RWPE2 (cell line): ENCODE data around the gene INAVA.

ENCODE experiments used
- ATAC-seq: fragments of 200-7000 bp; cut with Tn5 transposase; 3 replicates; pipeline ENCODE4 v1.9.1; 2021; ENCODE audit warnings: low read depth
- DNase-seq: peaks from one replicate; pipeline ENCODE4 v3.0.0-alpha.2; 2020; ENCODE audit warnings: low spot score
- H3K27ac ChIP-seq: fragments of 450-650 bp; 2 replicates; pipeline ENCODE4 v1.5.1; 2017; ENCODE audit warnings: mild to moderate bottlenecking; ENCODE audit not compliant: poor library complexity, severe bottlenecking
- H3K27me3 ChIP-seq: fragments of 250-450 bp; sonication (Bioruptor Pico); 2 replicates; pipeline ENCODE4 v1.5.1; 2021; ENCODE audit warnings: mild to moderate bottlenecking, moderate library complexity; ENCODE audit not compliant: insufficient read depth, poor library complexity, severe bottlenecking
- H3K36me3 ChIP-seq: fragments of 250-450 bp; sonication (Bioruptor Pico); 2 replicates; pipeline ENCODE4 v1.5.1; 2020; ENCODE audit warnings: low read depth, mild to moderate bottlenecking, moderate library complexity
- H3K4me1 ChIP-seq: fragments of 250-450 bp; sonication (Bioruptor Pico); 2 replicates; pipeline ENCODE4 v1.5.1; 2021; ENCODE audit warnings: mild to moderate bottlenecking, moderate library complexity; ENCODE audit not compliant: insufficient read depth, poor library complexity, severe bottlenecking
- H3K4me3 ChIP-seq: fragments of 250-450 bp; sonication (Bioruptor Pico); 2 replicates; pipeline ENCODE4 v1.5.1; 2021; ENCODE audit warnings: mild to moderate bottlenecking, moderate library complexity; ENCODE audit not compliant: severe bottlenecking
- H3K9me3 ChIP-seq: fragments of 250-450 bp; sonication (Bioruptor Pico); 2 replicates; pipeline ENCODE4 v1.5.1; 2021; ENCODE audit warnings: mild to moderate bottlenecking, moderate library complexity; ENCODE audit not compliant: severe bottlenecking
- TF ChIP-seq, protein P1 (sequence below): fragments of 450-650 bp; IDR thresholded peaks from one replicate; pipeline ENCODE4 v1.5.1; 2017; ENCODE audit warnings: mild to moderate bottlenecking, moderate library complexity; ENCODE audit not compliant: poor library complexity, severe bottlenecking

The INAVA gene

DNA sequence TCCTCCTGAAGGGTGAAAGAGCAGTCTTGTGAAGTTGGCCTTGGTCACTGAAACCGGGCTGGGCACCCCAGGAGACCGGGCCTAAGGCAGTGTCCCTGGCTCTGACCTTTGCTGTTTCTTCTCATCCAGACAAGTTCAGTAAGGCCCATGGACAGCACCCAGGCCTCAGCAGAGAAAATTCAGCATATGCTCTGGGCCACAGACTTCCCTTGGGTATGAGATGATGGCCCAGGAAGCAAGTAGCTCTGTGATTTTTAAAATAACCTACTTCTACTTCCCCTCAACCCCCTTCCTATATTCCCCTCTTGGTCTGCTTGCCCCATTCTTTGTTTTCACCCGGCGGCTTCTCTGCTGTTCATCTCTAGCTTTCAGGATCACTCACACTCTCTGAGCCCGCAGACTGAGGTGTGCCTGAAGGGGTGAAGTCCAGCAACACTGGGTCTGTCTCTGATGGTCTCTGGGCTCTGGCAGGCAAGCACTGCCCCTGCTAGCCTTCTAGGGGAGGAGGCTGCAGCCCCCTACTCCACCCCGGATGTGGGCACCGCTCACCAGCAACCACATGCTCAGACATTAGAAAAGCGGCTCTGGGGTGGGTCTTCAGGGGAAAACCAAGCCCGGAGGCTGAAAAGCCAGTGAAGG, 24.8 kb upstream of the INAVA start:
- Histone ChIP-seq H3K27me3 (peaks cover 6% of the 10 kb centered on the region), H3K36me3 (no peaks in the 10 kb centered on the region; the same call in 1 of the 2 replicates), H3K9me3 (no peaks in the 10 kb centered on the region), H3K4me3 (no peak overlapping the region), H3K27ac (no peak overlapping the region), H3K4me1 (no peaks in the 10 kb centered on the region)
- ATAC-seq (peak; percentile 13; the same call in 2 of the 3 replicates), DNase-seq (no peak)
- TF ChIP-seq, protein P1, sequence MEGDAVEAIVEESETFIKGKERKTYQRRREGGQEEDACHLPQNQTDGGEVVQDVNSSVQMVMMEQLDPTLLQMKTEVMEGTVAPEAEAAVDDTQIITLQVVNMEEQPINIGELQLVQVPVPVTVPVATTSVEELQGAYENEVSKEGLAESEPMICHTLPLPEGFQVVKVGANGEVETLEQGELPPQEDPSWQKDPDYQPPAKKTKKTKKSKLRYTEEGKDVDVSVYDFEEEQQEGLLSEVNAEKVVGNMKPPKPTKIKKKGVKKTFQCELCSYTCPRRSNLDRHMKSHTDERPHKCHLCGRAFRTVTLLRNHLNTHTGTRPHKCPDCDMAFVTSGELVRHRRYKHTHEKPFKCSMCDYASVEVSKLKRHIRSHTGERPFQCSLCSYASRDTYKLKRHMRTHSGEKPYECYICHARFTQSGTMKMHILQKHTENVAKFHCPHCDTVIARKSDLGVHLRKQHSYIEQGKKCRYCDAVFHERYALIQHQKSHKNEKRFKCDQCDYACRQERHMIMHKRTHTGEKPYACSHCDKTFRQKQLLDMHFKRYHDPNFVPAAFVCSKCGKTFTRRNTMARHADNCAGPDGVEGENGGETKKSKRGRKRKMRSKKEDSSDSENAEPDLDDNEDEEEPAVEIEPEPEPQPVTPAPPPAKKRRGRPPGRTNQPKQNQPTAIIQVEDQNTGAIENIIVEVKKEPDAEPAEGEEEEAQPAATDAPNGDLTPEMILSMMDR = no peak

DNA sequence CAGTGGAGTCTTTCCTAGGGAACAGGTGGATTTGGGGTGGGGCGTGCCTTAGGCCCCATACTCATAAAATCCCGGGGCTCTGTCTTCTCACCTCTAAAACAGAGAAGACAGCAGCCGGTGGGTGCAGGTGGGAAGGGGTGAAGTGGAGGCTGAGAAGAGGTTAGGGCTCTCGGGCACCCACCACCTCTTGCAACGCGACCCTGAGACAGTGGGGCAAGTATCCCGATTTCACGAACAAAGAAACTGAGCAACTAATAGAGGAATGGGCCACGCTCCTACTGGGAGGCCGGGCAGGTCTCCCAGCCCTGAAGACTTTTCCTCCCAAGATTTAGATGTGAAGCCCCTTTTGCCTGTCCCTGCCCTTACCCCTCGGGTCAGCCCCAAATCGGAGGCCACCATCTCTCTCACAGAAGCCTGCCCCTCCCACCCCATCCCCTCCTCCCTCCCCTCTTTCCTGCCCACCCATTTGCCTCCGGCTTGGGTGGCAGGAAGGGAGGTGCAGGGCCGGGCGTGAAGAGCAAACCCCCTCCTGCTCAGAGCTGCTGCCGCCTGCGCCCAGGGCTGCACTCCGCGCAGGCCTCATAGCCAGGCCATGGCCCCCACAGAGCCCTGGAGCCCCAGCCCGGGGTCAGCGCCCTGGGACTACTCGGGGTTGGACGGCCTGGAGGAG, 22.1 kb upstream of the INAVA start, which contains the start of gene GPR25:
Gene GPR25 (plus strand): TSS at position 536 of the 670 bp plus-strand sequence. CDS start 57 bp downstream, at position 593.
- no peaks in the 10 kb centered on the region for H3K36me3 ChIP-seq
- ATAC-seq (no peak; the same call in 2 of the 3 replicates), DNase-seq (no peak)
- no peaks in the 10 kb centered on the region for H3K4me1 ChIP-seq
- TF ChIP-seq, protein P1 = no peak
- H3K9me3 ChIP-seq = no peaks in the 10 kb centered on the region
- H3K27ac ChIP-seq = no peak within 1 kb of the TSS
- peak within 1 kb of the TSS; percentile 4 for H3K4me3 ChIP-seq
- peaks cover 6% of the 10 kb centered on the region for H3K27me3 ChIP-seq

DNA sequence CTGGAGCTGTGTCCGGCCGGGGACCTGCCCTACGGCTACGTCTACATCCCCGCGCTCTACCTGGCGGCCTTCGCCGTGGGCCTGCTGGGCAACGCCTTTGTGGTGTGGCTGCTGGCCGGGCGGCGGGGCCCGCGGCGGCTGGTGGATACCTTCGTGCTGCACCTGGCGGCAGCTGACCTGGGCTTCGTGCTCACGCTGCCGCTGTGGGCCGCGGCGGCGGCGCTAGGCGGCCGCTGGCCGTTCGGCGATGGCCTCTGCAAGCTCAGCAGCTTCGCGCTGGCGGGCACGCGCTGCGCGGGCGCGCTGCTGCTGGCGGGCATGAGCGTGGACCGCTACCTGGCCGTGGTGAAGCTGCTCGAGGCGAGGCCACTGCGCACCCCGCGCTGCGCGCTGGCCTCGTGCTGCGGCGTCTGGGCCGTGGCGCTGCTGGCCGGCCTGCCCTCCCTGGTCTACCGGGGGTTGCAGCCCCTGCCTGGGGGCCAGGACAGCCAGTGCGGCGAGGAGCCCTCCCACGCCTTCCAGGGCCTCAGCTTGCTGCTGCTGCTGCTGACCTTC, 21.5 kb upstream of the INAVA start:
- no peak for DNase-seq
- Histone ChIP-seq H3K4me1 (no peaks in the 10 kb centered on the region), H3K27me3 (peaks cover 6% of the 10 kb centered on the region), H3K9me3 (no peaks in the 10 kb centered on the region), H3K36me3 (no peaks in the 10 kb centered on the region), H3K4me3 (peak overlapping the region; percentile 4), H3K27ac (no peak overlapping the region)
- TF ChIP-seq, protein P1 = no peak
- ATAC-seq = peak; percentile 56

DNA sequence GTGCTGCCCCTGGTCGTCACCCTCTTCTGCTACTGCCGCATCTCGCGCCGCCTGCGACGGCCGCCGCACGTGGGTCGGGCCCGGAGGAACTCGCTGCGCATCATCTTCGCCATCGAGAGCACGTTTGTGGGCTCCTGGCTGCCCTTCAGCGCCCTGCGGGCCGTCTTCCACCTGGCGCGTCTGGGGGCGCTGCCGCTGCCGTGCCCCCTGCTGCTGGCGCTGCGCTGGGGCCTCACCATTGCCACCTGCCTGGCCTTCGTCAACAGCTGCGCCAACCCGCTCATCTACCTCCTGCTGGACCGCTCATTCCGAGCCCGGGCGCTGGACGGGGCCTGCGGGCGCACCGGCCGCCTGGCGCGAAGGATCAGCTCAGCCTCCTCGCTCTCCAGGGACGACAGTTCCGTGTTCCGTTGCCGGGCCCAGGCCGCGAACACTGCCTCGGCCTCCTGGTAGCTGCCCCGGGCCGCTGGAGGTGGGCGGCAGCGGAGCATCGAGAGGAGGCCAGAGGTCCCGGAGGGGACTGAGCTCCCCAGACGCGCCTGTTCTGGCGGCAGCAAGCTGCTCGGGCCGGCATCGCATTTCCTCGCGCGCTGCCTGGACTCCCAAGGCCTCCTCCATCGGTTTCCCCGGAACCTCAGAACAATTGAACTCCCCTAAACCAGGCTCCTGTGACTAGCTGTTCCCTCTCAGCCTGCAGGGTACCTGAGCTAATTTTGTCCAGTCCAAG, 20.9 kb upstream of the INAVA start:
- ATAC-seq (no peak), DNase-seq (no peak)
- H3K9me3 ChIP-seq = no peaks in the 10 kb centered on the region
- no peak overlapping the region for H3K4me3 ChIP-seq
- TF ChIP-seq, protein P1 = no peak
- no peak overlapping the region for H3K27ac ChIP-seq
- peaks cover 6% of the 10 kb centered on the region for H3K27me3 ChIP-seq
- no peaks in the 10 kb centered on the region for H3K36me3 ChIP-seq
- no peaks in the 10 kb centered on the region for H3K4me1 ChIP-seq
